GM23338 (cell line): ENCODE data around the gene EPB41L5. TPM values are rescaled to one million over a fixed set of nuclear protein-coding genes. Genes with fewer than 3 reads are reported as not detected.

Experiments used
- ATAC-seq: fragments of 200-7000 bp; cut with Tn5 transposase; 3 replicates; pipeline ENCODE4 v1.9.1; 2020
- DNase-seq: peaks from one replicate; pipeline ENCODE4 v3.0.0-alpha.2; 2015; ENCODE audit warnings: low spot score
- H2AFZ ChIP-seq: fragments of 200-600 bp; sonication (generic); 2 replicates; pipeline ENCODE4 v1.8.0; 2016; ENCODE audit warnings: antibody characterized with exemption, mild to moderate bottlenecking, moderate library complexity
- H3F3A ChIP-seq: fragments of 200-600 bp; sonication (generic); replicated peaks from 2 replicates; pipeline ENCODE4 v1.8.0; 2017; ENCODE audit warnings: antibody characterized with exemption, mixed run types, low read depth
- H3K27ac ChIP-seq: fragments of 200-600 bp; sonication (generic); 2 replicates; pipeline ENCODE4 v1.6.1; 2016; ENCODE audit warnings: low read depth
- H3K27me3 ChIP-seq: fragments of 200-600 bp; sonication (generic); 2 replicates; pipeline ENCODE4 v1.8.0; 2016; ENCODE audit warnings: mild to moderate bottlenecking, mixed run types, moderate library complexity; ENCODE audit not compliant: insufficient read depth
- H3K36me3 ChIP-seq: fragments of 200-600 bp; sonication (generic); 2 replicates; pipeline ENCODE4 v1.8.0; 2016; ENCODE audit warnings: mild to moderate bottlenecking; ENCODE audit not compliant: insufficient read depth
- H3K4me1 ChIP-seq: fragments of 200-600 bp; sonication (generic); 2 replicates; pipeline ENCODE4 v1.8.0; 2016; ENCODE audit warnings: mild to moderate bottlenecking, moderate library complexity; ENCODE audit not compliant: insufficient read depth
- H3K4me2 ChIP-seq: fragments of 200-600 bp; sonication (generic); 2 replicates; pipeline ENCODE4 v1.7.1; 2017; ENCODE audit warnings: mixed run types
- H3K4me3 ChIP-seq: fragments of 200-600 bp; sonication (generic); 2 replicates; pipeline ENCODE4 v1.6.1; 2016; ENCODE audit warnings: mixed run types
- H3K79me2 ChIP-seq: fragments of 200-600 bp; sonication (generic); replicated peaks from 2 replicates; pipeline ENCODE4 v1.8.0; 2017; ENCODE audit warnings: mild to moderate bottlenecking; ENCODE audit not compliant: insufficient read depth
- H3K9me2 ChIP-seq: fragments of 200-600 bp; sonication (generic); 2 replicates; pipeline ENCODE4 v1.8.0; 2017; ENCODE audit not compliant: insufficient read depth
- H4K20me1 ChIP-seq: fragments of 200-600 bp; sonication (generic); replicated peaks from 2 replicates; pipeline ENCODE4 v1.8.0; 2017; ENCODE audit warnings: mild to moderate bottlenecking; ENCODE audit not compliant: insufficient read depth
- H3K27ac Mint-ChIP-seq: 2 replicates; pipeline ENCODE4 v1.8.0; 2020; ENCODE audit warnings: inconsistent platforms, mild to moderate bottlenecking, moderate library complexity, mixed read lengths
- H3K27me3 Mint-ChIP-seq: 3 replicates; pipeline ENCODE4 v1.8.0; 2022; ENCODE audit warnings: low read depth, mild to moderate bottlenecking, moderate library complexity, mixed read lengths, inconsistent platforms; ENCODE audit not compliant: insufficient read depth, poor library complexity
- H3K36me3 Mint-ChIP-seq: 3 replicates; pipeline ENCODE4 v1.8.0; 2021; ENCODE audit warnings: low read depth, mild to moderate bottlenecking, inconsistent platforms, moderate library complexity, mixed read lengths
- H3K4me1 Mint-ChIP-seq: 3 replicates; pipeline ENCODE4 v1.8.0; 2020; ENCODE audit warnings: mild to moderate bottlenecking, inconsistent platforms, mixed read lengths
- H3K4me3 Mint-ChIP-seq: 3 replicates; pipeline ENCODE4 v1.8.0; 2021; ENCODE audit warnings: moderate library complexity, mild to moderate bottlenecking, inconsistent platforms, mixed read lengths
- H3K9me3 Mint-ChIP-seq: 3 replicates; pipeline ENCODE4 v1.8.0; 2020; ENCODE audit warnings: moderate library complexity, mild to moderate bottlenecking, inconsistent platforms, mixed read lengths
- CREB1 ChIP-seq: fragments of 250-450 bp; sonication (Bioruptor Pico); IDR thresholded peaks from 2 replicates; pipeline ENCODE4 v1.5.0; 2020; ENCODE audit warnings: low read depth, mild to moderate bottlenecking, moderate library complexity
- EZH2 ChIP-seq: fragments of 200-600 bp; sonication (generic); IDR thresholded peaks from one replicate; pipeline ENCODE4 v1.8.0; 2017; ENCODE audit warnings: antibody characterized with exemption, mild to moderate bottlenecking, low read depth; ENCODE audit not compliant: unreplicated experiment
- EZH2phosphoT487 ChIP-seq: fragments of 200-600 bp; sonication (generic); IDR thresholded peaks from one replicate; pipeline ENCODE4 v1.8.1; 2018; ENCODE audit warnings: antibody characterized with exemption; ENCODE audit not compliant: unreplicated experiment
- JUNB ChIP-seq: IDR thresholded peaks from one replicate; pipeline ENCODE4 v1.6.1; 2016; ENCODE audit warnings: antibody characterized with exemption; ENCODE audit not compliant: unreplicated experiment
- NANOG ChIP-seq: IDR thresholded peaks from 2 replicates; pipeline ENCODE4 v1.6.1; 2016; ENCODE audit warnings: antibody characterized with exemption, borderline replicate concordance
- POLR2AphosphoS5 ChIP-seq: IDR thresholded peaks from 2 replicates; pipeline ENCODE4 v1.6.1; 2016; ENCODE audit warnings: antibody characterized with exemption, low read depth
- STAT1 ChIP-seq: IDR thresholded peaks from one replicate; pipeline ENCODE4 v1.6.1; 2016; ENCODE audit warnings: antibody characterized with exemption; ENCODE audit not compliant: unreplicated experiment
- ZNF114 ChIP-seq: fragments of 250-450 bp; sonication (Bioruptor Pico); IDR thresholded peaks from 2 replicates; pipeline ENCODE4 v1.5.0; 2020; ENCODE audit warnings: mild to moderate bottlenecking, moderate library complexity
- ZNF331 ChIP-seq: fragments of 250-450 bp; sonication (Bioruptor Pico); IDR thresholded peaks from 2 replicates; pipeline ENCODE4 v1.5.0; 2020; ENCODE audit warnings: low read depth, mild to moderate bottlenecking, moderate library complexity
- polyA plus RNA-seq: library from polyadenylated mRNA; unstranded; fragments of >200 nt; fragmentation: Nextera tagmentation; extraction: Ambion mirVana; gene quantifications from 2 replicates; pipeline ENCODE4 v1.2.1, GENCODE V29; 2016
- total RNA-seq: library from RNA; depleted of rRNA; stranded (reverse); fragments of >200 nt; shearing (Covaris generic); gene quantifications from 2 replicates; pipeline ENCODE4 v1.2.3, GENCODE V29; 2014
- TF ChIP-seq, protein P1 (sequence below), 2 experiments: fragments of 200-600 bp in 1 of 2; sonication (generic) in 1 of 2; conservative IDR thresholded peaks; 2 replicates each; pipeline versions ENCODE4 v1.5.1 to v1.6.1; 2016 to 2017; ENCODE audit warnings: antibody characterized with exemption in 2 of 2, low read depth in 2 of 2, mild to moderate bottlenecking in 2 of 2, moderate library complexity in 1 of 2
- TF ChIP-seq, protein P2 (sequence below): IDR thresholded peaks from one replicate; pipeline ENCODE4 v1.6.1; 2018; ENCODE audit warnings: antibody characterized with exemption; ENCODE audit not compliant: unreplicated experiment
- TF ChIP-seq, protein P3 (sequence below): IDR thresholded peaks from 2 replicates; pipeline ENCODE4 v1.6.1; 2016; ENCODE audit warnings: antibody characterized with exemption
- TF ChIP-seq, protein P4 (sequence below): fragments of 250-450 bp; sonication (Bioruptor Pico); IDR thresholded peaks from 2 replicates; pipeline ENCODE4 v1.5.0; 2020; ENCODE audit warnings: mild to moderate bottlenecking, moderate library complexity

The EPB41L5 gene
- total and polyA plus RNA-seq, 2 experiments from 2014 or later = 15.5 to 35.4 TPM

DNA sequence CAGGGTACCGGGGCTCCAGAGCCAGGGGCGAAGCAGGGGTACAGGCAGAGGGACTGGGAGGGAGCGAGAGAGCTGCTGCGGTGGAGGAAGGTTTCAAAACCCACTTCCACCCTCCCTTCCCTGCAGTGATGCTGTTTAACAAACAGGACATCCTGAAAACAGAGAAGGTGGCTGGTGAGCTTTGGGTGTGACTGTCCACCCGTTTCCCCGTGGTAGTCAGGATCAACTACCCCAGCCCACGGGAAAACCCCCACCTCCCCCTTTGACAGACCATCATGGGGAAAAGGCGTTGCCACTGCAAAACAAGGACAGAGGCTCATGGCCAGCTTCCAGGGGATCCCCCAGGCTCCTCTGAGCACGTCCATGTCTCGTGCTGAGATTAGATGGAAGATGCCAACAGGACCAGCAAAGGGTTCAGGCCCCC is 197.4 kb downstream of the EPB41L5 start:
- Histone ChIP-seq H3K4me2 (no peak overlapping the region), H3K4me3 (no peak overlapping the region), H3K79me2 (no peaks in the 10 kb centered on the region), H3K27ac (no peak overlapping the region), H3K4me1 (no peaks in the 10 kb centered on the region), H4K20me1 (no peaks in the 10 kb centered on the region; the same call in 1 of the 2 replicates), H3K9me2 (no peaks in the 10 kb centered on the region), H2AFZ (no peak overlapping the region), H3K27me3 (no peaks in the 10 kb centered on the region), H3K36me3 (no peaks in the 10 kb centered on the region), H3F3A (no peaks in the 10 kb centered on the region)
- no peaks in the 10 kb centered on the region for H3K9me3 Mint-ChIP-seq
- no peak for TF ChIP-seq JUNB
- no peak for TF ChIP-seq EZH2
- TF ChIP-seq, protein P1, sequence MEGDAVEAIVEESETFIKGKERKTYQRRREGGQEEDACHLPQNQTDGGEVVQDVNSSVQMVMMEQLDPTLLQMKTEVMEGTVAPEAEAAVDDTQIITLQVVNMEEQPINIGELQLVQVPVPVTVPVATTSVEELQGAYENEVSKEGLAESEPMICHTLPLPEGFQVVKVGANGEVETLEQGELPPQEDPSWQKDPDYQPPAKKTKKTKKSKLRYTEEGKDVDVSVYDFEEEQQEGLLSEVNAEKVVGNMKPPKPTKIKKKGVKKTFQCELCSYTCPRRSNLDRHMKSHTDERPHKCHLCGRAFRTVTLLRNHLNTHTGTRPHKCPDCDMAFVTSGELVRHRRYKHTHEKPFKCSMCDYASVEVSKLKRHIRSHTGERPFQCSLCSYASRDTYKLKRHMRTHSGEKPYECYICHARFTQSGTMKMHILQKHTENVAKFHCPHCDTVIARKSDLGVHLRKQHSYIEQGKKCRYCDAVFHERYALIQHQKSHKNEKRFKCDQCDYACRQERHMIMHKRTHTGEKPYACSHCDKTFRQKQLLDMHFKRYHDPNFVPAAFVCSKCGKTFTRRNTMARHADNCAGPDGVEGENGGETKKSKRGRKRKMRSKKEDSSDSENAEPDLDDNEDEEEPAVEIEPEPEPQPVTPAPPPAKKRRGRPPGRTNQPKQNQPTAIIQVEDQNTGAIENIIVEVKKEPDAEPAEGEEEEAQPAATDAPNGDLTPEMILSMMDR (conservative IDR thresholded peaks at IDR 0.05; ENCODE audit: low read depth in 2 of 2) = no peak
- TF ChIP-seq POLR2AphosphoS5 = no peak
- no peak for TF ChIP-seq EZH2phosphoT487
- TF ChIP-seq, protein P2, sequence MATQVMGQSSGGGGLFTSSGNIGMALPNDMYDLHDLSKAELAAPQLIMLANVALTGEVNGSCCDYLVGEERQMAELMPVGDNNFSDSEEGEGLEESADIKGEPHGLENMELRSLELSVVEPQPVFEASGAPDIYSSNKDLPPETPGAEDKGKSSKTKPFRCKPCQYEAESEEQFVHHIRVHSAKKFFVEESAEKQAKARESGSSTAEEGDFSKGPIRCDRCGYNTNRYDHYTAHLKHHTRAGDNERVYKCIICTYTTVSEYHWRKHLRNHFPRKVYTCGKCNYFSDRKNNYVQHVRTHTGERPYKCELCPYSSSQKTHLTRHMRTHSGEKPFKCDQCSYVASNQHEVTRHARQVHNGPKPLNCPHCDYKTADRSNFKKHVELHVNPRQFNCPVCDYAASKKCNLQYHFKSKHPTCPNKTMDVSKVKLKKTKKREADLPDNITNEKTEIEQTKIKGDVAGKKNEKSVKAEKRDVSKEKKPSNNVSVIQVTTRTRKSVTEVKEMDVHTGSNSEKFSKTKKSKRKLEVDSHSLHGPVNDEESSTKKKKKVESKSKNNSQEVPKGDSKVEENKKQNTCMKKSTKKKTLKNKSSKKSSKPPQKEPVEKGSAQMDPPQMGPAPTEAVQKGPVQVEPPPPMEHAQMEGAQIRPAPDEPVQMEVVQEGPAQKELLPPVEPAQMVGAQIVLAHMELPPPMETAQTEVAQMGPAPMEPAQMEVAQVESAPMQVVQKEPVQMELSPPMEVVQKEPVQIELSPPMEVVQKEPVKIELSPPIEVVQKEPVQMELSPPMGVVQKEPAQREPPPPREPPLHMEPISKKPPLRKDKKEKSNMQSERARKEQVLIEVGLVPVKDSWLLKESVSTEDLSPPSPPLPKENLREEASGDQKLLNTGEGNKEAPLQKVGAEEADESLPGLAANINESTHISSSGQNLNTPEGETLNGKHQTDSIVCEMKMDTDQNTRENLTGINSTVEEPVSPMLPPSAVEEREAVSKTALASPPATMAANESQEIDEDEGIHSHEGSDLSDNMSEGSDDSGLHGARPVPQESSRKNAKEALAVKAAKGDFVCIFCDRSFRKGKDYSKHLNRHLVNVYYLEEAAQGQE = no peak
- TF ChIP-seq, protein P3, sequence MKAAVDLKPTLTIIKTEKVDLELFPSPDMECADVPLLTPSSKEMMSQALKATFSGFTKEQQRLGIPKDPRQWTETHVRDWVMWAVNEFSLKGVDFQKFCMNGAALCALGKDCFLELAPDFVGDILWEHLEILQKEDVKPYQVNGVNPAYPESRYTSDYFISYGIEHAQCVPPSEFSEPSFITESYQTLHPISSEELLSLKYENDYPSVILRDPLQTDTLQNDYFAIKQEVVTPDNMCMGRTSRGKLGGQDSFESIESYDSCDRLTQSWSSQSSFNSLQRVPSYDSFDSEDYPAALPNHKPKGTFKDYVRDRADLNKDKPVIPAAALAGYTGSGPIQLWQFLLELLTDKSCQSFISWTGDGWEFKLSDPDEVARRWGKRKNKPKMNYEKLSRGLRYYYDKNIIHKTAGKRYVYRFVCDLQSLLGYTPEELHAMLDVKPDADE = no peak
- no peak for TF ChIP-seq CREB1
- no peak for TF ChIP-seq ZNF331 (CRISPR knock-in tag)
- no peak for TF ChIP-seq ZNF114 (CRISPR knock-in tag)
- no peak for TF ChIP-seq NANOG
- TF ChIP-seq, protein P4, sequence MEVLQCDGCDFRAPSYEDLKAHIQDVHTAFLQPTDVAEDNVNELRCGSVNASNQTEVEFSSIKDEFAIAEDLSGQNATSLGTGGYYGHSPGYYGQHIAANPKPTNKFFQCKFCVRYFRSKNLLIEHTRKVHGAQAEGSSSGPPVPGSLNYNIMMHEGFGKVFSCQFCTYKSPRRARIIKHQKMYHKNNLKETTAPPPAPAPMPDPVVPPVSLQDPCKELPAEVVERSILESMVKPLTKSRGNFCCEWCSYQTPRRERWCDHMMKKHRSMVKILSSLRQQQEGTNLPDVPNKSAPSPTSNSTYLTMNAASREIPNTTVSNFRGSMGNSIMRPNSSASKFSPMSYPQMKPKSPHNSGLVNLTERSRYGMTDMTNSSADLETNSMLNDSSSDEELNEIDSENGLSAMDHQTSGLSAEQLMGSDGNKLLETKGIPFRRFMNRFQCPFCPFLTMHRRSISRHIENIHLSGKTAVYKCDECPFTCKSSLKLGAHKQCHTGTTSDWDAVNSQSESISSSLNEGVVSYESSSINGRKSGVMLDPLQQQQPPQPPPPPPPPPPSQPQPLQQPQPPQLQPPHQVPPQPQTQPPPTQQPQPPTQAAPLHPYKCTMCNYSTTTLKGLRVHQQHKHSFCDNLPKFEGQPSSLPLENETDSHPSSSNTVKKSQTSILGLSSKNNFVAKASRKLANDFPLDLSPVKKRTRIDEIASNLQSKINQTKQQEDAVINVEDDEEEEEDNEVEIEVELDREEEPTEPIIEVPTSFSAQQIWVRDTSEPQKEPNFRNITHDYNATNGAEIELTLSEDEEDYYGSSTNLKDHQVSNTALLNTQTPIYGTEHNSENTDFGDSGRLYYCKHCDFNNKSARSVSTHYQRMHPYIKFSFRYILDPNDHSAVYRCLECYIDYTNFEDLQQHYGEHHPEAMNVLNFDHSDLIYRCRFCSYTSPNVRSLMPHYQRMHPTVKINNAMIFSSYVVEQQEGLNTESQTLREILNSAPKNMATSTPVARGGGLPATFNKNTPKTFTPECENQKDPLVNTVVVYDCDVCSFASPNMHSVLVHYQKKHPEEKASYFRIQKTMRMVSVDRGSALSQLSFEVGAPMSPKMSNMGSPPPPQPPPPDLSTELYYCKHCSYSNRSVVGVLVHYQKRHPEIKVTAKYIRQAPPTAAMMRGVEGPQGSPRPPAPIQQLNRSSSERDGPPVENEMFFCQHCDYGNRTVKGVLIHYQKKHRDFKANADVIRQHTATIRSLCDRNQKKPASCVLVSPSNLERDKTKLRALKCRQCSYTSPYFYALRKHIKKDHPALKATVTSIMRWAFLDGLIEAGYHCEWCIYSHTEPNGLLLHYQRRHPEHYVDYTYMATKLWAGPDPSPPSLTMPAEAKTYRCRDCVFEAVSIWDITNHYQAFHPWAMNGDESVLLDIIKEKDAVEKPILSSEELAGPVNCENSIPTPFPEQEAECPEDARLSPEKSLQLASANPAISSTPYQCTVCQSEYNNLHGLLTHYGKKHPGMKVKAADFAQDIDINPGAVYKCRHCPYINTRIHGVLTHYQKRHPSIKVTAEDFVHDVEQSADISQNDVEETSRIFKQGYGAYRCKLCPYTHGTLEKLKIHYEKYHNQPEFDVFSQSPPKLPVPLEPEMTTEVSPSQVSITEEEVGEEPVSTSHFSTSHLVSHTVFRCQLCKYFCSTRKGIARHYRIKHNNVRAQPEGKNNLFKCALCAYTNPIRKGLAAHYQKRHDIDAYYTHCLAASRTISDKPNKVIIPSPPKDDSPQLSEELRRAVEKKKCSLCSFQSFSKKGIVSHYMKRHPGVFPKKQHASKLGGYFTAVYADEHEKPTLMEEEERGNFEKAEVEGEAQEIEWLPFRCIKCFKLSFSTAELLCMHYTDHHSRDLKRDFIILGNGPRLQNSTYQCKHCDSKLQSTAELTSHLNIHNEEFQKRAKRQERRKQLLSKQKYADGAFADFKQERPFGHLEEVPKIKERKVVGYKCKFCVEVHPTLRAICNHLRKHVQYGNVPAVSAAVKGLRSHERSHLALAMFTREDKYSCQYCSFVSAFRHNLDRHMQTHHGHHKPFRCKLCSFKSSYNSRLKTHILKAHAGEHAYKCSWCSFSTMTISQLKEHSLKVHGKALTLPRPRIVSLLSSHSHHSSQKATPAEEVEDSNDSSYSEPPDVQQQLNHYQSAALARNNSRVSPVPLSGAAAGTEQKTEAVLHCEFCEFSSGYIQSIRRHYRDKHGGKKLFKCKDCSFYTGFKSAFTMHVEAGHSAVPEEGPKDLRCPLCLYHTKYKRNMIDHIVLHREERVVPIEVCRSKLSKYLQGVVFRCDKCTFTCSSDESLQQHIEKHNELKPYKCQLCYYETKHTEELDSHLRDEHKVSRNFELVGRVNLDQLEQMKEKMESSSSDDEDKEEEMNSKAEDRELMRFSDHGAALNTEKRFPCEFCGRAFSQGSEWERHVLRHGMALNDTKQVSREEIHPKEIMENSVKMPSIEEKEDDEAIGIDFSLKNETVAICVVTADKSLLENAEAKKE (CRISPR knock-in tag) = no peak
- no peak for TF ChIP-seq STAT1
- no peaks in the 10 kb centered on the region for H3K36me3 Mint-ChIP-seq
- peaks cover 6% of the 10 kb centered on the region for H3K27me3 Mint-ChIP-seq
- H3K4me3 Mint-ChIP-seq = no peak overlapping the region
- ATAC-seq (no peak), DNase-seq (no peak)
- peaks cover 5% of the 10 kb centered on the region for H3K4me1 Mint-ChIP-seq
- no peak overlapping the region for H3K27ac Mint-ChIP-seq
